Gastroesophageal sphincter (tissue), 4 donors: ENCODE data around the gene MAP3K15. TPM values are rescaled to one million over a fixed set of nuclear protein-coding genes. Genes with fewer than 3 reads are reported as not detected.

ENCODE experiments used
- ATAC-seq: fragments of 150-250 bp; one replicate; pipeline ENCODE4 v1.9.1; 2016; ENCODE audit warnings: mild to moderate bottlenecking, moderate library complexity
- H3K27ac ChIP-seq, 4 donors: fragments of 200-600 bp; sonication (generic) in 3 of 4; 1 replicate in 3 of 4; 2 replicates in 1 of 4; pipeline ENCODE4 v1.5.1; 2016 to 2019
- H3K27me3 ChIP-seq: fragments of 200-600 bp; sonication (generic); one replicate; pipeline ENCODE4 v1.5.1; 2019
- H3K36me3 ChIP-seq, 2 donors: fragments of 200-600 bp; sonication (generic); one replicate each; pipeline ENCODE4 v1.5.1; 2019; ENCODE audit warnings: control low read depth in 1 of 2
- H3K4me1 ChIP-seq, 3 donors: fragments of 200-600 bp; sonication (generic); 1 replicate in 2 of 3; 2 replicates in 1 of 3; pipeline ENCODE4 v1.5.1; 2016 to 2019; ENCODE audit warnings: control low read depth in 2 of 3
- H3K4me3 ChIP-seq, 2 donors: fragments of 200-600 bp; sonication (generic); one replicate each; pipeline ENCODE4 v1.5.1; 2019; ENCODE audit warnings: mild to moderate bottlenecking in 1 of 2, moderate library complexity in 1 of 2
- H3K9me3 ChIP-seq, 3 donors: fragments of 200-600 bp; sonication (generic); one replicate each; pipeline ENCODE4 v1.5.1; 2017 to 2019; ENCODE audit warnings: control low read depth in 2 of 3
- EP300 ChIP-seq: sonication (generic); formaldehyde crosslinking; IDR thresholded peaks from one replicate; pipeline ENCODE4 v1.6.1; 2017; ENCODE audit warnings: antibody characterized with exemption, mild to moderate bottlenecking
- POLR2A ChIP-seq, 2 donors: fragments of 450-650 bp; IDR thresholded peaks; one replicate each; pipeline ENCODE4 v1.6.1; 2017; ENCODE audit warnings: antibody characterized with exemption in 2 of 2, mild to moderate bottlenecking in 2 of 2, moderate library complexity in 1 of 2
- POLR2AphosphoS5 ChIP-seq: sonication (generic); formaldehyde crosslinking; IDR thresholded peaks from one replicate; pipeline ENCODE4 v1.6.1; 2017; ENCODE audit warnings: antibody characterized with exemption
- WGBS, 2 donors: methylation state at CpG; one replicate each; pipeline ENCODE4 v1.1.5; 2018; ENCODE audit warnings: low coverage in 1 of 2; 5-methylcytosine and 5-hydroxymethylcytosine counted together
- total RNA-seq, 4 donors: library from RNA; depleted of rRNA; stranded (reverse); fragments of >200 nt; gene quantifications; one replicate each; pipeline ENCODE4 v1.1.0, GENCODE V29; 2016
- TF ChIP-seq, protein P1 (sequence below), 4 experiments: fragments of 200-600 bp in 2 of 4; fragments of 450-650 bp in 2 of 4; sonication (generic) in 1 of 4; IDR thresholded peaks; one replicate each; pipeline ENCODE4 v1.5.1; 2017 to 2019; ENCODE audit warnings: antibody characterized with exemption in 4 of 4, mild to moderate bottlenecking in 2 of 4, moderate library complexity in 2 of 4

MAP3K15 gene
- total RNA-seq, 4 donors from 2014 or later = 0.13 TPM; not detected in 3

DNA sequence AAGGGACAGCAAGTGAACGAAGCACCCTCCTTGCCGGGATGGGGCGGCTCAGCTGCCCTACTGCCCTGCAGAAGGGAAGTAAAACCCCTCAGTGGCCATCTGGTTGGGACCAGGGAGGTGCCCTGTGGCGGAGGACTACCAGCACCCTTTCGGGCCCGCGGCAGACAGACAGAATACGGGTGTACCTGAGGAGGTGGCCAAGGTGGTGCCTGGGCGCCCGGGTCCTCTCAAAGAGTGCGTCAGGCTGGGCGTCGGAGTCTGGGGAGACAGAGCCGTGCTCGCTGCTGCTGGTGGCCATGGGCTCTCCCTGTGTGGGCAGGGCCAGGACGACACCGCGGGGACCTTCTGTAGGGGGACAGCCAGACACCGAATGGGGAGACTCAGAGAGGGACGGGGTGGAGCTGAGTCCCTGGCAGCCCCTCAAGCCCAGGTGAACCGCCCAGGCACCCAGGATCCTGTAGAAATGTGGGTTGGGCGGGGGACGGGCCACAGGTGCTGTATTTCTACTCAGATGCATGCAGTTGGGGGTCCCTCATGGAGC lies 141.9 kb downstream of the MAP3K15 start:
- WGBS, 2 donors = 0 to 80% methylated on average over 1 to 4 of the region's 23 CpGs
- Histone ChIP-seq H3K27me3 (no peaks in the 10 kb centered on the region), H3K36me3 (no peaks in the 10 kb centered on the region), H3K4me1 (peaks cover 0 to 11% (median 0%) of the 10 kb centered on the region in 3 donors), H3K9me3 (no peaks in the 10 kb centered on the region), H3K27ac (no peak overlapping the region), H3K4me3 (peak overlapping the region in 1 of 2 donors; percentile 46)
- no peak for ATAC-seq
- no peak for TF ChIP-seq POLR2A (IDR thresholded peaks at IDR 0.05)
- no peak for TF ChIP-seq POLR2AphosphoS5
- TF ChIP-seq, protein P1, sequence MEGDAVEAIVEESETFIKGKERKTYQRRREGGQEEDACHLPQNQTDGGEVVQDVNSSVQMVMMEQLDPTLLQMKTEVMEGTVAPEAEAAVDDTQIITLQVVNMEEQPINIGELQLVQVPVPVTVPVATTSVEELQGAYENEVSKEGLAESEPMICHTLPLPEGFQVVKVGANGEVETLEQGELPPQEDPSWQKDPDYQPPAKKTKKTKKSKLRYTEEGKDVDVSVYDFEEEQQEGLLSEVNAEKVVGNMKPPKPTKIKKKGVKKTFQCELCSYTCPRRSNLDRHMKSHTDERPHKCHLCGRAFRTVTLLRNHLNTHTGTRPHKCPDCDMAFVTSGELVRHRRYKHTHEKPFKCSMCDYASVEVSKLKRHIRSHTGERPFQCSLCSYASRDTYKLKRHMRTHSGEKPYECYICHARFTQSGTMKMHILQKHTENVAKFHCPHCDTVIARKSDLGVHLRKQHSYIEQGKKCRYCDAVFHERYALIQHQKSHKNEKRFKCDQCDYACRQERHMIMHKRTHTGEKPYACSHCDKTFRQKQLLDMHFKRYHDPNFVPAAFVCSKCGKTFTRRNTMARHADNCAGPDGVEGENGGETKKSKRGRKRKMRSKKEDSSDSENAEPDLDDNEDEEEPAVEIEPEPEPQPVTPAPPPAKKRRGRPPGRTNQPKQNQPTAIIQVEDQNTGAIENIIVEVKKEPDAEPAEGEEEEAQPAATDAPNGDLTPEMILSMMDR (IDR thresholded peaks at IDR 0.05) = no peak
- no peak for TF ChIP-seq EP300

DNA sequence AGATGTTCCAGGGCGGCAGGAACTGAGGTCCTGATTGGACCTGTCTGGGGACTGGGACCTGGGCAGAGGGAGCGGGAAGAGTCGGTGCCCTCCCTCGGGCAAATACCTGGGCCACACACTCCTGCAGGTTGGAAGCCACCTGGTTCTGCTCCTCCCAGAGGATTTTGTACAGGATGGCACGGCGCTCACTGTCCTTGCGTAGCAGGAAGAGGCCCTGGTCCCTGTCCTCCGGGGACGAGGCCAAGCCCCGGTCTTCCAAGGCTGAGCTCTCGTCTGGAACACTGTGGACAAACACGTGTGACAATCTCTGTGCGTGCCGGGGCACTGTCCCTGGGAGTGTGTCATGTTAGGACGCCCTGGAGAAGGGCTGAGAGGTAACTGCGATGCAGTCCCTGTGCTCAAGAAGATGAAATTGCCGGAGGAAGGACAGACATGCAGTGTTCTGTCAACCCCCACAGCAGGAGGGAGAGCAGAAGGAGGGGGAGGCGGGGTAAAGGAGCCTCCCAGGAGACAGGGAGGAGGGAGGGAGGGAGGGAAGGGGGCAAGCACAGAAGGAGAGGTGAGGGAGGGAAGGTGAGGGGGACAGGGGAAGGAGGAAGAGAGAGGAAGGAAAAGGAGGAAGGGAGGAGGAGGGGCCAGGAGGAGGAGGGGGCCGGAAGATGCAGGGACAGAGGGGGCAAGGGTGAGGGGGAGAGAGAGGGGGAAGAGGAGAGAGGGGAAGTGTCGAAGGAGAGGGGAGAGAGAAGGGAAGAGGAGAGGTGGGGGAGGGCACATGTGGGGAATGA lies 142.6 kb downstream of the MAP3K15 start:
- TF ChIP-seq POLR2AphosphoS5 (no peak), EP300 (no peak), POLR2A (IDR thresholded peaks at IDR 0.05) (no peak)
- TF ChIP-seq, protein P1 (IDR thresholded peaks at IDR 0.05) = no peak
- H3K4me1 ChIP-seq = peaks cover 0 to 11% (median 0%) of the 10 kb centered on the region in 3 donors
- no peaks in the 10 kb centered on the region for H3K9me3 ChIP-seq
- no peaks in the 10 kb centered on the region for H3K27me3 ChIP-seq
- ATAC-seq = peak; percentile 50
- no peak overlapping the region for H3K27ac ChIP-seq
- no CpG with 5 or more reads among the region's 20 CpGs for WGBS, 2 donors
- H3K4me3 ChIP-seq = peak overlapping the region; percentile 29 to 46
- no peaks in the 10 kb centered on the region for H3K36me3 ChIP-seq

DNA sequence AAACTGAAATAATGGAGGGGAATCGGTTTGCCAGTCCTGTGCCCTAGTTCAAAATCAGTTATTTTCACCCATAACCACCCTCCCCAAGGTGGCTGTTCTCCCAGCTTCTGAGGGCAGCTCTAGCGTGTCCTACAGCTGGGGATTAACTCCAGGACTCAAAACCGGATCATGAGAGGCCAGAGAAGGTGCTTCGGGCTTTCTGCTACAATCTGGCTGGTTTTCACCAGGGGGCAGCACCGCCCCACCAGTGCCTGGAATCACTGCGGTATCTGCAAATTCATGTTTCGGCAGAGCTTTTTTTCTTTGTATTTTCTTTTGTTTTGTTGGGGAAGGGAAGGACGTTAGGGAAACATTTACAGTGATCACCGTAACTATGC lies 143.2 kb downstream of the MAP3K15 start:
- peak overlapping the region; percentile 29 to 46 for H3K4me3 ChIP-seq
- H3K27me3 ChIP-seq = no peaks in the 10 kb centered on the region
- TF ChIP-seq, protein P1 (IDR thresholded peaks at IDR 0.05) = peak in 3 of 4 experiments; percentile 40 to 72 (median 43)
- no peak for TF ChIP-seq POLR2AphosphoS5
- TF ChIP-seq EP300 = no peak
- TF ChIP-seq POLR2A (IDR thresholded peaks at IDR 0.05) = no peak
- peak; percentile 66 for ATAC-seq
- no peaks in the 10 kb centered on the region for H3K36me3 ChIP-seq
- no peaks in the 10 kb centered on the region for H3K9me3 ChIP-seq
- peaks cover 0 to 11% (median 0%) of the 10 kb centered on the region in 3 donors for H3K4me1 ChIP-seq
- 2 to 25% methylated on average over 4 to 7 of the region's 9 CpGs for WGBS, 2 donors
- no peak overlapping the region for H3K27ac ChIP-seq

DNA sequence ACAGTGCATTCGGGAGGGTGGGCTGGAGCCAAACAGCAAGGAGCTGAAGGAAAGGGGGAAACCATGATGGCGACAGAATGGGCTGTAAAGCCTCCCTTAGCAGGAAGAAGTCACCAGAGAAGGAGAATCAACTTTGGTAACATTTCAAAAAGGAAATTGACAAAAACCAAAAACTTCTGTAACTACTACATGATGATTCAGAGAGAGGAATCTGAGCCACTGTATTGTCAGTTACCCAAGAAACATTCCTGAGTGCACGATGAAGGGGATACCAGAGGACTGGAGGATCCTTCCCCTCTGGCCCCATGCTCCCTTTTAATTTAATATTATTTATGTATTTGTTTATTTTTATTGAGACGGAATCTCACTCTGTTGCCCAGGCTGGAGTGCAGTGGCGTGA lies 145.2 kb downstream of the MAP3K15 start:
- TF ChIP-seq POLR2AphosphoS5 (no peak), POLR2A (IDR thresholded peaks at IDR 0.05) (no peak), EP300 (no peak)
- TF ChIP-seq, protein P1 (IDR thresholded peaks at IDR 0.05) = no peak
- no peaks in the 10 kb centered on the region for H3K36me3 ChIP-seq
- H3K9me3 ChIP-seq = no peaks in the 10 kb centered on the region
- no peak overlapping the region for H3K4me3 ChIP-seq
- no peak overlapping the region for H3K27ac ChIP-seq
- 53 to 93% methylated on average over 3 to 4 of the region's 5 CpGs for WGBS, 2 donors
- H3K27me3 ChIP-seq = no peaks in the 10 kb centered on the region
- H3K4me1 ChIP-seq = peaks cover 0 to 11% (median 0%) of the 10 kb centered on the region in 3 donors
- ATAC-seq = no peak

DNA sequence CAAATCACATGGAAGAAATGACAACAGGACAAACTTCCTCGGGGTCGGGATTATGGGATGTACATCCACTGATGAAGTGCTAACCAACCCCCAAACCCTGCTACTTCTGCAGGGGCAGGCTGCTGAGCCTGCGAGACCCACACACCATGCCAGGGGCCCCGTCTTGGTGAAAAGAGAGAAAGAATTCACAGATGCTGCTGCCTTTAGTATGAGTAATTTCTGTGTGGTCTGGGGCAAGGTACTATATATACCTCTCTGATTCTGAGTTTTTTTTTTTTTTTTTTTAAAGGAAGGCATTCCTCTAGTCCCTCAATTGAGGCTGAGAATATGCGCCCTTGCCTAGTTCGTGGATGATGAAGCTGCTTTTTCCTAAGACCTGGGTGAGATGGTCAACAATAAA lies 146.7 kb downstream of the MAP3K15 start:
- TF ChIP-seq EP300 (no peak), POLR2A (IDR thresholded peaks at IDR 0.05) (no peak), POLR2AphosphoS5 (no peak)
- TF ChIP-seq, protein P1 (IDR thresholded peaks at IDR 0.05) = no peak

More for the DNA sequence above, 146.7 kb downstream of the MAP3K15 start:
- peaks cover 0 to 11% (median 0%) of the 10 kb centered on the region in 3 donors for H3K4me1 ChIP-seq
- no peaks in the 10 kb centered on the region for H3K27me3 ChIP-seq
- WGBS, 2 donors = 100% methylated on average over 1 to 3 of the region's 6 CpGs
- no peaks in the 10 kb centered on the region for H3K9me3 ChIP-seq
- no peak overlapping the region for H3K27ac ChIP-seq
- no peak overlapping the region for H3K4me3 ChIP-seq
- peaks cover 0 to 11% of the 10 kb centered on the region in 2 donors for H3K36me3 ChIP-seq
- ATAC-seq = no peak
